Measurements from ENCODE around the gene AGBL1.

- TF ChIP-seq POLR2A (IDR thresholded peaks at IDR 0.05; ENCODE audit: low read depth, low read length): no peak
- no peak for TF ChIP-seq TAF1 (IDR thresholded peaks at IDR 0.05; ENCODE audit: borderline replicate concordance, low read depth, low read length)
These were observed 889.7 kb downstream of the AGBL1 start for GRCh38 chr15:86969364-86969763.

Data from GM12892 (cell line).